HEK293 (cell line): Measurements from ENCODE around the gene CYTH4.

Source experiments
- CTCF ChIA-PET: fragments of 350-600 bp; formaldehyde crosslinking; extraction: SDS; loops from one replicate; lab custom pipeline; 2021; ENCODE audit warnings: antibody characterized with exemption; lab: Yijun Ruan, JAX
- POLR2A ChIA-PET: fragments of 300-600 bp; formaldehyde crosslinking; extraction: SDS; loops from one replicate; lab custom pipeline; 2020; ENCODE audit warnings: antibody characterized with exemption, inconsistent platforms; lab: Yijun Ruan, JAX
- H3K27ac ChIP-seq: fragments of 200-500 bp; sonication (Bioruptor generic); 2 replicates; pipeline ENCODE4 v1.5.1; 2014; ENCODE audit warnings: low read depth, low read length, control low read depth, inconsistent platforms; ENCODE audit errors: extremely low read depth
- H3K36me3 ChIP-seq, 2 experiments: fragments of 200-500 bp in 1 of 2; sonication (Bioruptor generic) in 1 of 2; 1 replicate in 1 of 2; 2 replicates in 1 of 2; pipeline ENCODE4 v1.5.1; 2014 to 2017; ENCODE audit warnings: inconsistent platforms in 2 of 2, low read length in 2 of 2; ENCODE audit not compliant: control insufficient read depth in 2 of 2, insufficient read depth in 1 of 2
- H3K4me1 ChIP-seq: fragments of 200-500 bp; sonication (Bioruptor generic); 2 replicates; pipeline ENCODE4 v1.5.1; 2014; ENCODE audit warnings: mild to moderate bottlenecking, low read length, inconsistent platforms; ENCODE audit not compliant: control insufficient read depth, insufficient read depth
- H3K4me3 ChIP-seq: 2 replicates; pipeline ENCODE4 v1.5.1; 2011; ENCODE audit warnings: low read depth, mild to moderate bottlenecking, control low read depth, low read length, moderate library complexity
- H3K9me3 ChIP-seq: fragments of 200-500 bp; sonication (Bioruptor generic); 2 replicates; pipeline ENCODE4 v1.5.1; 2014; ENCODE audit warnings: low read depth, low read length, inconsistent platforms; ENCODE audit not compliant: control insufficient read depth, insufficient read depth
- BCL11A ChIP-seq: fragments of 450-650 bp; formaldehyde crosslinking; IDR thresholded peaks from 2 replicates; pipeline ENCODE4 v1.5.1; 2016; ENCODE audit warnings: low read depth, missing biosample characterization, missing genetic modification characterization
- EGR2 ChIP-seq: fragments of 450-650 bp; formaldehyde crosslinking; IDR thresholded peaks from 2 replicates; pipeline ENCODE4 v1.5.1; 2016; ENCODE audit warnings: low read depth, missing biosample characterization, missing genetic modification characterization
- FEZF1 ChIP-seq: fragments of 450-650 bp; formaldehyde crosslinking; IDR thresholded peaks from 2 replicates; pipeline ENCODE4 v1.5.1; 2016; ENCODE audit warnings: missing biosample characterization, missing genetic modification characterization
- MYNN ChIP-seq: fragments of 450-650 bp; formaldehyde crosslinking; IDR thresholded peaks from 2 replicates; pipeline ENCODE4 v1.5.1; 2016; ENCODE audit warnings: missing biosample characterization, missing genetic modification characterization, borderline replicate concordance
- REPIN1 ChIP-seq: fragments of 450-650 bp; formaldehyde crosslinking; IDR thresholded peaks from 2 replicates; pipeline ENCODE4 v1.5.1; 2017; ENCODE audit warnings: missing biosample characterization, missing genetic modification characterization, low read depth
- SETDB1 ChIP-seq: IDR thresholded peaks from one replicate; pipeline ENCODE4 v1.6.1; 2017; ENCODE audit warnings: mild to moderate bottlenecking, low read length, moderate library complexity, mixed read lengths; ENCODE audit not compliant: insufficient read length
- YY2 ChIP-seq: fragments of 450-650 bp; formaldehyde crosslinking; IDR thresholded peaks from 2 replicates; pipeline ENCODE4 v1.5.1; 2016; ENCODE audit warnings: missing biosample characterization, missing genetic modification characterization
- ZFHX2 ChIP-seq: fragments of 450-650 bp; formaldehyde crosslinking; conservative IDR thresholded peaks from 2 replicates; pipeline ENCODE4 v1.5.1; 2016; ENCODE audit warnings: missing biosample characterization, missing genetic modification characterization
- ZFP41 ChIP-seq: fragments of 450-650 bp; formaldehyde crosslinking; IDR thresholded peaks from 2 replicates; pipeline ENCODE4 v1.5.1; 2016; ENCODE audit warnings: missing biosample characterization, missing genetic modification characterization, borderline replicate concordance
- ZNF112 ChIP-seq: fragments of 450-650 bp; formaldehyde crosslinking; IDR thresholded peaks from 2 replicates; pipeline ENCODE4 v1.5.0; 2017; ENCODE audit warnings: missing biosample characterization, missing genetic modification characterization
- ZNF140 ChIP-seq: fragments of 450-650 bp; formaldehyde crosslinking; IDR thresholded peaks from 2 replicates; pipeline ENCODE4 v1.5.1; 2016; ENCODE audit warnings: missing biosample characterization, missing genetic modification characterization
- ZNF184 ChIP-seq: fragments of 450-650 bp; IDR thresholded peaks from 2 replicates; pipeline ENCODE4 v1.5.1; 2018; ENCODE audit warnings: missing biosample characterization, mild to moderate bottlenecking, missing genetic modification characterization
- ZNF214 ChIP-seq: fragments of 450-650 bp; formaldehyde crosslinking; IDR thresholded peaks from 2 replicates; pipeline ENCODE4 v1.5.1; 2017; ENCODE audit warnings: missing biosample characterization, mild to moderate bottlenecking, missing genetic modification characterization, borderline replicate concordance
- ZNF221 ChIP-seq: fragments of 450-650 bp; formaldehyde crosslinking; IDR thresholded peaks from 2 replicates; pipeline ENCODE4 v1.5.1; 2017; ENCODE audit warnings: missing biosample characterization, missing genetic modification characterization, borderline replicate concordance
- ZNF23 ChIP-seq: fragments of 450-650 bp; formaldehyde crosslinking; IDR thresholded peaks from 2 replicates; pipeline ENCODE4 v1.5.1; 2016; ENCODE audit warnings: missing biosample characterization, missing genetic modification characterization, borderline replicate concordance
- ZNF274 ChIP-seq, 2 experiments: fragments of 200-500 bp in 1 of 2; fragments of 450-650 bp in 1 of 2; sonication (Bioruptor generic) in 1 of 2; formaldehyde crosslinking in 1 of 2; IDR thresholded peaks; 2 replicates each; pipeline versions ENCODE4 v1.5.1 to v1.6.1; 2014 to 2016; ENCODE audit warnings: borderline replicate concordance in 1 of 2, inconsistent platforms in 1 of 2, low read length in 1 of 2, missing biosample characterization in 1 of 2, missing genetic modification characterization in 1 of 2
- ZNF473 ChIP-seq: fragments of 450-650 bp; formaldehyde crosslinking; IDR thresholded peaks from 2 replicates; pipeline ENCODE4 v1.5.1; 2017; ENCODE audit warnings: missing biosample characterization, missing genetic modification characterization
- ZNF514 ChIP-seq: fragments of 450-650 bp; formaldehyde crosslinking; IDR thresholded peaks from 2 replicates; pipeline ENCODE4 v1.5.1; 2016; ENCODE audit warnings: missing biosample characterization, missing genetic modification characterization
- ZNF544 ChIP-seq: fragments of 450-650 bp; formaldehyde crosslinking; IDR thresholded peaks from 2 replicates; pipeline ENCODE4 v1.5.0; 2017; ENCODE audit warnings: missing biosample characterization, missing genetic modification characterization
- ZNF571 ChIP-seq: fragments of 450-650 bp; formaldehyde crosslinking; IDR thresholded peaks from 2 replicates; pipeline ENCODE4 v1.5.0; 2017; ENCODE audit warnings: missing biosample characterization, missing genetic modification characterization
- ZNF621 ChIP-seq: fragments of 450-650 bp; formaldehyde crosslinking; IDR thresholded peaks from 2 replicates; pipeline ENCODE4 v1.5.1; 2017; ENCODE audit warnings: missing biosample characterization, missing genetic modification characterization
- ZNF623 ChIP-seq: fragments of 450-650 bp; formaldehyde crosslinking; IDR thresholded peaks from 2 replicates; pipeline ENCODE4 v1.5.1; 2016; ENCODE audit warnings: missing biosample characterization, missing genetic modification characterization
- ZNF777 ChIP-seq: fragments of 450-650 bp; formaldehyde crosslinking; IDR thresholded peaks from 2 replicates; pipeline ENCODE4 v1.5.1; 2017; ENCODE audit warnings: missing biosample characterization, missing genetic modification characterization, borderline replicate concordance
- ZNF830 ChIP-seq: fragments of 450-650 bp; IDR thresholded peaks from 2 replicates; pipeline ENCODE4 v1.5.0; 2018; ENCODE audit warnings: missing biosample characterization, missing genetic modification characterization, low read depth, mild to moderate bottlenecking, moderate library complexity
- TF ChIP-seq, protein P1 (sequence below): fragments of 450-650 bp; formaldehyde crosslinking; IDR thresholded peaks from 2 replicates; pipeline ENCODE4 v1.5.1; 2016; ENCODE audit warnings: missing biosample characterization, missing genetic modification characterization
- TF ChIP-seq, protein P2 (sequence below): fragments of 450-650 bp; formaldehyde crosslinking; IDR thresholded peaks from 2 replicates; pipeline ENCODE4 v1.5.1; 2016; ENCODE audit warnings: missing biosample characterization, missing genetic modification characterization, low read depth
- TF ChIP-seq, protein P3 (sequence below): fragments of 450-650 bp; formaldehyde crosslinking; IDR thresholded peaks from 2 replicates; pipeline ENCODE4 v1.5.1; 2016; ENCODE audit warnings: missing biosample characterization, missing genetic modification characterization
- TF ChIP-seq, protein P4 (sequence below): fragments of 450-650 bp; formaldehyde crosslinking; IDR thresholded peaks from 2 replicates; pipeline ENCODE4 v1.5.1; 2016; ENCODE audit warnings: missing biosample characterization, missing genetic modification characterization
- TF ChIP-seq, protein P5 (sequence below): fragments of 450-650 bp; formaldehyde crosslinking; IDR thresholded peaks from 2 replicates; pipeline ENCODE4 v1.5.1; 2016; ENCODE audit warnings: missing biosample characterization, missing genetic modification characterization

CYTH4 gene

DNA sequence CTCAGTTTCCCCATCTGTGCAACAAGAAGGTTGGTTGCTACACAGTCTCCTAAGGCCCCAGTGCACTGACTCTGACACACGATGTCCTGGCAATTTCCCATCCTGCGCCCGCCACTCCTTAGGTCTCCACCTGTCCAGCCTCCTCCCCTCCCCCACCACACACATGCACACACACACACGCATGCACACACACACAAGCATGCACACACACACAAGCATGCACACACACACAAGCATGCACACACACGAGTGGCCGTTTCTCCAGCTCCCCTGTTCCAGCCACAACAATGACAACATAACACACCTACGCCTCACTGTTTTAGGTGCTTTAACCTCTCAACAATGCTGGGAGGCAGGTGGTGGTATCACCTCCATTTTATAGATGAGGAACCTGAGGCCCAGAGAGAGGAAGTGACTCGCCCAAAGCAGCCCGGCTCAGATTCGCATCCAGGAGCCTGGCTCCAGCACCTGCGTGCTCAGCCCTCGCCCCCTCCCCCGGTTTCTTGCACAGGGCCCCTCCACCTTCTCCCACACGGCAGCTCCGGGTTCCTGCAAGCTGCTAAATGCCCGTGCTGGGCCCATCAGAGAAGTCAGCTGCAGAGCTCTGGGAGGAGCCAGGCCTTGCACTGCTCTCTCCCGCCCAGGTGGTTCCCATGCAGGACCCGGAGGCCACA, 13.0 kb downstream of the CYTH4 start (continued):
- TF ChIP-seq, protein P1, sequence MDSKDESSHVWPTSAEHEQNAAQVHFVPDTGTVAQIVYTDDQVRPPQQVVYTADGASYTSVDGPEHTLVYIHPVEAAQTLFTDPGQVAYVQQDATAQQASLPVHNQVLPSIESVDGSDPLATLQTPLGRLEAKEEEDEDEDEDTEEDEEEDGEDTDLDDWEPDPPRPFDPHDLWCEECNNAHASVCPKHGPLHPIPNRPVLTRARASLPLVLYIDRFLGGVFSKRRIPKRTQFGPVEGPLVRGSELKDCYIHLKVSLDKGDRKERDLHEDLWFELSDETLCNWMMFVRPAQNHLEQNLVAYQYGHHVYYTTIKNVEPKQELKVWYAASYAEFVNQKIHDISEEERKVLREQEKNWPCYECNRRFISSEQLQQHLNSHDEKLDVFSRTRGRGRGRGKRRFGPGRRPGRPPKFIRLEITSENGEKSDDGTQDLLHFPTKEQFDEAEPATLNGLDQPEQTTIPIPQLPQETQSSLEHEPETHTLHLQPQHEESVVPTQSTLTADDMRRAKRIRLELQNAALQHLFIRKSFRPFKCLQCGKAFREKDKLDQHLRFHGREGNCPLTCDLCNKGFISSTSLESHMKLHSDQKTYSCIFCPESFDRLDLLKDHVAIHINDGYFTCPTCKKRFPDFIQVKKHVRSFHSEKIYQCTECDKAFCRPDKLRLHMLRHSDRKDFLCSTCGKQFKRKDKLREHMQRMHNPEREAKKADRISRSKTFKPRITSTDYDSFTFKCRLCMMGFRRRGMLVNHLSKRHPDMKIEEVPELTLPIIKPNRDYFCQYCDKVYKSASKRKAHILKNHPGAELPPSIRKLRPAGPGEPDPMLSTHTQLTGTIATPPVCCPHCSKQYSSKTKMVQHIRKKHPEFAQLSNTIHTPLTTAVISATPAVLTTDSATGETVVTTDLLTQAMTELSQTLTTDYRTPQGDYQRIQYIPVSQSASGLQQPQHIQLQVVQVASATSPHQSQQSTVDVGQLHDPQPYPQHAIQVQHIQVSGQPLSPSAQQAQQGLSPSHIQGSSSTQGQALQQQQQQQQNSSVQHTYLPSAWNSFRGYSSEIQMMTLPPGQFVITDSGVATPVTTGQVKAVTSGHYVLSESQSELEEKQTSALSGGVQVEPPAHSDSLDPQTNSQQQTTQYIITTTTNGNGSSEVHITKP (tag by site-specific recombination) = no peak
- TF ChIP-seq ZNF571 (tag by site-specific recombination) (no peak), ZNF23 (tag by site-specific recombination) (no peak), ZNF140 (tag by site-specific recombination) (no peak), ZNF221 (tag by site-specific recombination) (no peak), ZNF544 (no peak), EGR2 (tag by site-specific recombination) (peak; percentile 48), ZNF473 (tag by site-specific recombination) (no peak), MYNN (no peak), FEZF1 (tag by site-specific recombination) (no peak), ZNF112 (no peak), ZNF830 (no peak), ZNF214 (tag by site-specific recombination) (no peak)
- TF ChIP-seq, protein P2, sequence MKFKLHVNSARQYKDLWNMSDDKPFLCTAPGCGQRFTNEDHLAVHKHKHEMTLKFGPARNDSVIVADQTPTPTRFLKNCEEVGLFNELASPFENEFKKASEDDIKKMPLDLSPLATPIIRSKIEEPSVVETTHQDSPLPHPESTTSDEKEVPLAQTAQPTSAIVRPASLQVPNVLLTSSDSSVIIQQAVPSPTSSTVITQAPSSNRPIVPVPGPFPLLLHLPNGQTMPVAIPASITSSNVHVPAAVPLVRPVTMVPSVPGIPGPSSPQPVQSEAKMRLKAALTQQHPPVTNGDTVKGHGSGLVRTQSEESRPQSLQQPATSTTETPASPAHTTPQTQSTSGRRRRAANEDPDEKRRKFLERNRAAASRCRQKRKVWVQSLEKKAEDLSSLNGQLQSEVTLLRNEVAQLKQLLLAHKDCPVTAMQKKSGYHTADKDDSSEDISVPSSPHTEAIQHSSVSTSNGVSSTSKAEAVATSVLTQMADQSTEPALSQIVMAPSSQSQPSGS (tag by site-specific recombination) = no peak
- TF ChIP-seq, protein P3, sequence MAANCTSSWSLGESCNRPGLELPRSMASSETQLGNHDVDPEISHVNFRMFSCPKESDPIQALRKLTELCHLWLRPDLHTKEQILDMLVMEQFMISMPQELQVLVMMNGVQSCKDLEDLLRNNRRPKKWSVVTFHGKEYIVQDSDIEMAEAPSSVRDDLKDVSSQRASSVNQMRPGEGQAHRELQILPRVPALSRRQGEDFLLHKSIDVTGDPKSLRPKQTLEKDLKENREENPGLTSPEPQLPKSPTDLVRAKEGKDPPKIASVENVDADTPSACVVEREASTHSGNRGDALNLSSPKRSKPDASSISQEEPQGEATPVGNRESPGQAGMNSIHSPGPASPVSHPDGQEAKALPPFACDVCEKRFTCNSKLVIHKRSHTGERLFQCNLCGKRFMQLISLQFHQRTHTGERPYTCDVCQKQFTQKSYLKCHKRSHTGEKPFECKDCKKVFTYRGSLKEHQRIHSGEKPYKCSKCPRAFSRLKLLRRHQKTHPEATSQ = no peak

DNA sequence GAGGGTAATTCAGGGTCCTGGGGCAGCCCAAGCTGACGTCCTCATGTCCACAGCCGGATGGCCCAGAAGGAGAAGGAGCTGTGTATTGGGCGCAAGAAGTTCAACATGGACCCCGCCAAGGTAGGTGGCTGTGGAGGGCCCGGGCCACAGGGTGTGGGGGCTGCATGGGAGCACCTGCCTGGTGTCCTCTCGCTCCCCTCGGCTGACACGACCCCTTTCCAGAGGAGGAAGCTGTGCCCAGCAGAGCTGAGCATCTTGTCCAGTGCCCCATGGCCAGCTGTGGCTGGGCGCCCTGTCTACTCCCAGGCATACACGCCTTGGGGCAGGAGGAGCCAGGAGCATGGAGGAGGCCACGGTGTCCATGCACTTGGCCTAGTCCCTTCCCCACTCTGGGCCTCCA, 13.6 kb downstream of the CYTH4 start:
- Histone ChIP-seq H3K4me3 (no peak overlapping the region), H3K36me3 (no peaks in the 10 kb centered on the region), H3K27ac (no peak overlapping the region), H3K9me3 (no peaks in the 10 kb centered on the region), H3K4me1 (no peaks in the 10 kb centered on the region)
- POLR2A ChIA-PET = no interaction called here
- CTCF ChIA-PET = interaction anchor here (0.7 to 1.8 kb wide), 3 partner anchors 22 to 130 kb away, joined by 3 to 4 read pairs (median 3); no protein-coding TSS in a partner anchor
- TF ChIP-seq REPIN1 (tag by site-specific recombination) (no peak), ZFP41 (tag by site-specific recombination) (no peak), SETDB1 (no peak), ZFHX2 (no peak), ZNF623 (tag by site-specific recombination) (no peak), YY2 (no peak), BCL11A (no peak), ZNF777 (tag by site-specific recombination) (no peak), ZNF514 (no peak), ZNF274 (IDR thresholded peaks at IDR 0.05; ENCODE audit: low read length) (no peak), ZNF274 (tag by site-specific recombination; IDR thresholded peaks at IDR 0.05; ENCODE audit: borderline replicate concordance) (no peak), ZNF621 (no peak), ZNF184 (tag by site-specific recombination) (no peak)
- TF ChIP-seq, protein P4, sequence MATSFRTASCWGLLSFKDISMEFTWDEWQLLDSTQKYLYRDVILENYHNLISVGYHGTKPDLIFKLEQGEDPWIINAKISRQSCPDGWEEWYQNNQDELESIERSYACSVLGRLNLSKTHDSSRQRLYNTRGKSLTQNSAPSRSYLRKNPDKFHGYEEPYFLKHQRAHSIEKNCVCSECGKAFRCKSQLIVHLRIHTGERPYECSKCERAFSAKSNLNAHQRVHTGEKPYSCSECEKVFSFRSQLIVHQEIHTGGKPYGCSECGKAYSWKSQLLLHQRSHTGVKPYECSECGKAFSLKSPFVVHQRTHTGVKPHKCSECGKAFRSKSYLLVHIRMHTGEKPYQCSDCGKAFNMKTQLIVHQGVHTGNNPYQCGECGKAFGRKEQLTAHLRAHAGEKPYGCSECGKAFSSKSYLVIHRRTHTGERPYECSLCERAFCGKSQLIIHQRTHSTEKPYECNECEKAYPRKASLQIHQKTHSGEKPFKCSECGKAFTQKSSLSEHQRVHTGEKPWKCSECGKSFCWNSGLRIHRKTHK (tag by site-specific recombination) = no peak
- TF ChIP-seq, protein P5, sequence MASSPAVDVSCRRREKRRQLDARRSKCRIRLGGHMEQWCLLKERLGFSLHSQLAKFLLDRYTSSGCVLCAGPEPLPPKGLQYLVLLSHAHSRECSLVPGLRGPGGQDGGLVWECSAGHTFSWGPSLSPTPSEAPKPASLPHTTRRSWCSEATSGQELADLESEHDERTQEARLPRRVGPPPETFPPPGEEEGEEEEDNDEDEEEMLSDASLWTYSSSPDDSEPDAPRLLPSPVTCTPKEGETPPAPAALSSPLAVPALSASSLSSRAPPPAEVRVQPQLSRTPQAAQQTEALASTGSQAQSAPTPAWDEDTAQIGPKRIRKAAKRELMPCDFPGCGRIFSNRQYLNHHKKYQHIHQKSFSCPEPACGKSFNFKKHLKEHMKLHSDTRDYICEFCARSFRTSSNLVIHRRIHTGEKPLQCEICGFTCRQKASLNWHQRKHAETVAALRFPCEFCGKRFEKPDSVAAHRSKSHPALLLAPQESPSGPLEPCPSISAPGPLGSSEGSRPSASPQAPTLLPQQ (tag by site-specific recombination) = no peak
